ENCODE data around the gene POU2AF1.
"Not testable (repeated sequence)": the region's sequence is repeated elsewhere in the genome, so short reads cannot be mapped to it uniquely, and the experiment has no call there.

Gene POU2AF1

GRCh38 chr11:111409915-111410314 lies 30.8 kb upstream of the POU2AF1 start:
- DNase-seq (ENCODE audit: low read depth), result no peak

GRCh38 chr11:111408789-111409727 lies 30.0 kb upstream of the POU2AF1 start:
- no peak for DNase-seq (ENCODE audit: low read depth)

GRCh38 chr11:111407652-111408051 lies 28.6 kb upstream of the POU2AF1 start:
- no peak for DNase-seq (ENCODE audit: low read depth)

GRCh38 chr11:111406589-111406988 lies 27.5 kb upstream of the POU2AF1 start:
- DNase-seq (ENCODE audit: low read depth), result no peak

- DNase-seq (ENCODE audit: low read depth), result no peak
These were observed 27.0 kb upstream of the POU2AF1 start for GRCh38 chr11:111406091-111406490.

GRCh38 chr11:111405551-111405950 lies 26.5 kb upstream of the POU2AF1 start:
- DNase-seq (ENCODE audit: low read depth), result no peak

- no peak for DNase-seq (ENCODE audit: low read depth)
These were observed 24.1 kb upstream of the POU2AF1 start for GRCh38 chr11:111403051-111403726.

GRCh38 chr11:111402411-111402810 lies 23.3 kb upstream of the POU2AF1 start:
- DNase-seq (ENCODE audit: low read depth), result no peak

- not testable (repeated sequence) for DNase-seq (ENCODE audit: low read depth)
These were observed 22.9 kb upstream of the POU2AF1 start for GRCh38 chr11:111401957-111402356.

- DNase-seq (ENCODE audit: low read depth), result no peak
These were observed 21.5 kb upstream of the POU2AF1 start for GRCh38 chr11:111400595-111400994.

- DNase-seq (ENCODE audit: low read depth), result no peak
These were observed 20.3 kb upstream of the POU2AF1 start for GRCh38 chr11:111399187-111400031.

GRCh38 chr11:111397034-111397433 lies 18.0 kb upstream of the POU2AF1 start:
- no peak for DNase-seq (ENCODE audit: low read depth)

GRCh38 chr11:111395749-111396148 lies 16.7 kb upstream of the POU2AF1 start:
- no peak for DNase-seq (ENCODE audit: low read depth)

- DNase-seq (ENCODE audit: low read depth), result no peak
These were observed 16.0 kb upstream of the POU2AF1 start for GRCh38 chr11:111395081-111395480.

- not testable (repeated sequence) for DNase-seq (ENCODE audit: low read depth)
These were observed 15.1 kb upstream of the POU2AF1 start for GRCh38 chr11:111394147-111394546.

GRCh38 chr11:111393585-111393984 lies 14.5 kb upstream of the POU2AF1 start:
- no peak for DNase-seq (ENCODE audit: low read depth)

GRCh38 chr11:111393096-111393495 lies 14.0 kb upstream of the POU2AF1 start:
- DNase-seq (ENCODE audit: low read depth), result no peak

- DNase-seq (ENCODE audit: low read depth), result no peak
These were observed 13.5 kb upstream of the POU2AF1 start for GRCh38 chr11:111392552-111392951.

GRCh38 chr11:111391328-111392124 lies 12.5 kb upstream of the POU2AF1 start:
- DNase-seq (ENCODE audit: low read depth), result no peak

- no peak for DNase-seq (ENCODE audit: low read depth)
These were observed 9.8 kb upstream of the POU2AF1 start for GRCh38 chr11:111388842-111389241.

- DNase-seq (ENCODE audit: low read depth), result no peak
These were observed 9.3 kb upstream of the POU2AF1 start for GRCh38 chr11:111388420-111388819.

All from stimulated activated CD8-positive, alpha-beta memory T cell treated with anti-CD3 and anti-CD28 coated beads, Interleukin-12 subunit alpha, Interleukin-12 subunit beta, amount 100 ng/mL, for 4 hours (primary cell).